Panc1 (cell line): Measurements from ENCODE around the gene NEMF.

Experiments
- POLR2AphosphoS5 ChIP-seq: IDR thresholded peaks from 2 replicates; pipeline ENCODE4 v1.6.1; 2012; ENCODE audit warnings: mild to moderate bottlenecking, low read depth, low read length, moderate library complexity
- TF ChIP-seq, protein P1 (sequence below): fragments of 450-650 bp; IDR thresholded peaks from 2 replicates; pipeline ENCODE4 v1.5.1; 2017; ENCODE audit warnings: mild to moderate bottlenecking
- TF ChIP-seq, protein P2 (sequence below), 2 experiments: IDR thresholded peaks; 2 replicates each; pipeline ENCODE4 v1.6.1; 2011 to 2012; ENCODE audit warnings: low read depth in 2 of 2, control low read depth in 1 of 2, low read length in 1 of 2, mild to moderate bottlenecking in 1 of 2, moderate library complexity in 1 of 2; ENCODE audit not compliant: insufficient read depth in 1 of 2

DNA sequence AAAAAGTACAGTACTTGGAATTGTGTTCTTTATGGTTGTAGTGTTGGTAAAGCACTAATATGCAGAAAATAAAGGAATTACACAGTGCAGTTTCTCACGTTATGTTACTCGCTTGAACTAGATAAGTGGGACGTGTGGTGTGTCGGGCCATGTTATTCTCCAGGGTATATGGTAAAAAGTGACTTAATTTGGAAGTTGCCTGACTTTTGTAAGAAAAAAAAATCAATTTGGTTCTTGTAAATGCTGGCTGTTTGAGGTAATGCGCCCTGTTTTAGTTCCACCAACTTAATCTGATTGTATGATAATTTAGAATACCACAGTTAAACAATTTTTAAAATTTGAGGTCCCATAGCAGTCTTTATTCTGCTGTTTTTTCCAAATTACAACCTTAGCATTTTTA lies 44.4 kb upstream of the NEMF start:
- TF ChIP-seq, protein P1, sequence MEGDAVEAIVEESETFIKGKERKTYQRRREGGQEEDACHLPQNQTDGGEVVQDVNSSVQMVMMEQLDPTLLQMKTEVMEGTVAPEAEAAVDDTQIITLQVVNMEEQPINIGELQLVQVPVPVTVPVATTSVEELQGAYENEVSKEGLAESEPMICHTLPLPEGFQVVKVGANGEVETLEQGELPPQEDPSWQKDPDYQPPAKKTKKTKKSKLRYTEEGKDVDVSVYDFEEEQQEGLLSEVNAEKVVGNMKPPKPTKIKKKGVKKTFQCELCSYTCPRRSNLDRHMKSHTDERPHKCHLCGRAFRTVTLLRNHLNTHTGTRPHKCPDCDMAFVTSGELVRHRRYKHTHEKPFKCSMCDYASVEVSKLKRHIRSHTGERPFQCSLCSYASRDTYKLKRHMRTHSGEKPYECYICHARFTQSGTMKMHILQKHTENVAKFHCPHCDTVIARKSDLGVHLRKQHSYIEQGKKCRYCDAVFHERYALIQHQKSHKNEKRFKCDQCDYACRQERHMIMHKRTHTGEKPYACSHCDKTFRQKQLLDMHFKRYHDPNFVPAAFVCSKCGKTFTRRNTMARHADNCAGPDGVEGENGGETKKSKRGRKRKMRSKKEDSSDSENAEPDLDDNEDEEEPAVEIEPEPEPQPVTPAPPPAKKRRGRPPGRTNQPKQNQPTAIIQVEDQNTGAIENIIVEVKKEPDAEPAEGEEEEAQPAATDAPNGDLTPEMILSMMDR, result no peak
- TF ChIP-seq, protein P2, sequence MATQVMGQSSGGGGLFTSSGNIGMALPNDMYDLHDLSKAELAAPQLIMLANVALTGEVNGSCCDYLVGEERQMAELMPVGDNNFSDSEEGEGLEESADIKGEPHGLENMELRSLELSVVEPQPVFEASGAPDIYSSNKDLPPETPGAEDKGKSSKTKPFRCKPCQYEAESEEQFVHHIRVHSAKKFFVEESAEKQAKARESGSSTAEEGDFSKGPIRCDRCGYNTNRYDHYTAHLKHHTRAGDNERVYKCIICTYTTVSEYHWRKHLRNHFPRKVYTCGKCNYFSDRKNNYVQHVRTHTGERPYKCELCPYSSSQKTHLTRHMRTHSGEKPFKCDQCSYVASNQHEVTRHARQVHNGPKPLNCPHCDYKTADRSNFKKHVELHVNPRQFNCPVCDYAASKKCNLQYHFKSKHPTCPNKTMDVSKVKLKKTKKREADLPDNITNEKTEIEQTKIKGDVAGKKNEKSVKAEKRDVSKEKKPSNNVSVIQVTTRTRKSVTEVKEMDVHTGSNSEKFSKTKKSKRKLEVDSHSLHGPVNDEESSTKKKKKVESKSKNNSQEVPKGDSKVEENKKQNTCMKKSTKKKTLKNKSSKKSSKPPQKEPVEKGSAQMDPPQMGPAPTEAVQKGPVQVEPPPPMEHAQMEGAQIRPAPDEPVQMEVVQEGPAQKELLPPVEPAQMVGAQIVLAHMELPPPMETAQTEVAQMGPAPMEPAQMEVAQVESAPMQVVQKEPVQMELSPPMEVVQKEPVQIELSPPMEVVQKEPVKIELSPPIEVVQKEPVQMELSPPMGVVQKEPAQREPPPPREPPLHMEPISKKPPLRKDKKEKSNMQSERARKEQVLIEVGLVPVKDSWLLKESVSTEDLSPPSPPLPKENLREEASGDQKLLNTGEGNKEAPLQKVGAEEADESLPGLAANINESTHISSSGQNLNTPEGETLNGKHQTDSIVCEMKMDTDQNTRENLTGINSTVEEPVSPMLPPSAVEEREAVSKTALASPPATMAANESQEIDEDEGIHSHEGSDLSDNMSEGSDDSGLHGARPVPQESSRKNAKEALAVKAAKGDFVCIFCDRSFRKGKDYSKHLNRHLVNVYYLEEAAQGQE (IDR thresholded peaks at IDR 0.05; ENCODE audit: insufficient read depth in 1 of 2, low read depth in 2 of 2, low read length in 1 of 2), result no peak
- no peak for TF ChIP-seq POLR2AphosphoS5
